H1 (cell line): ENCODE measurements around the gene MOGAT2. TPM values are rescaled to one million over a fixed set of nuclear protein-coding genes. Genes with fewer than 3 reads are reported as not detected.

Source experiments
- CTCF ChIA-PET: fragments of 300-600 bp; sonication (Branson Sonifier 250); formaldehyde crosslinking; loops from one replicate; lab custom pipeline; 2021; ENCODE audit not compliant: partially characterized antibody; lab: Charles Lee
- POLR2A ChIA-PET: fragments of 300-600 bp; sonication (Branson Sonifier 250); formaldehyde crosslinking; loops from one replicate; lab custom pipeline; 2021; ENCODE audit warnings: inconsistent platforms; ENCODE audit not compliant: partially characterized antibody; lab: Charles Lee
- DNase-seq, 2 experiments: peaks; one replicate each; pipeline versions ENCODE4 v3.0.0 to v3.0.0-alpha.2; 2010 to 2022; ENCODE audit warnings: low spot score in 2 of 2, low read depth in 1 of 2, mixed read lengths in 1 of 2
- FAIRE-seq: peaks from 2 replicates; lab custom pipeline; 2011; peaks lifted over from hg19 to GRCh38; lab: Jason Lieb, UNC
- H2AFZ ChIP-seq: 2 replicates; pipeline ENCODE4 v1.8.1; 2012; ENCODE audit warnings: low read length, inconsistent platforms
- H2AK5ac ChIP-seq: 2 replicates; pipeline ENCODE4 v1.6.1; 2013; ENCODE audit warnings: low read depth, low read length
- H2BK120ac ChIP-seq: replicated peaks from 2 replicates; pipeline ENCODE3; 2013; ENCODE audit warnings: low read depth, low read length, inconsistent platforms
- H2BK12ac ChIP-seq: 2 replicates; pipeline ENCODE4 v1.6.1; 2013; ENCODE audit warnings: low read depth, low read length
- H2BK15ac ChIP-seq: 2 replicates; pipeline ENCODE4 v1.6.1; 2013; ENCODE audit warnings: low read length
- H2BK20ac ChIP-seq: 2 replicates; pipeline ENCODE4 v1.6.1; 2013; ENCODE audit warnings: low read length
- H2BK5ac ChIP-seq: 2 replicates; pipeline ENCODE4 v1.6.1; 2013; ENCODE audit warnings: low read depth, low read length
- H3K14ac ChIP-seq: 2 replicates; pipeline ENCODE4 v1.6.1; 2013; ENCODE audit warnings: inconsistent platforms; ENCODE audit not compliant: insufficient read length
- H3K18ac ChIP-seq: 2 replicates; pipeline ENCODE4 v1.6.1; 2013; ENCODE audit warnings: low read length; ENCODE audit errors: extremely low read depth
- H3K23ac ChIP-seq: 2 replicates; pipeline ENCODE4 v1.6.1; 2013; ENCODE audit warnings: inconsistent platforms; ENCODE audit not compliant: insufficient read length
- H3K23me2 ChIP-seq: 2 replicates; pipeline ENCODE4 v1.6.1; 2013; ENCODE audit warnings: low read depth, low read length
- H3K27ac ChIP-seq: 2 replicates; pipeline ENCODE4 v1.6.1; 2011; ENCODE audit warnings: low read depth, low read length, inconsistent platforms
- H3K27me3 ChIP-seq, 4 experiments: replicated peaks in 1 of 4; 1 replicate in 1 of 4; 2 replicates in 3 of 4; pipeline versions ENCODE4 v1.6.1 to v1.8.1; 2011 to 2013; ENCODE audit warnings: low read length in 3 of 4, mild to moderate bottlenecking in 3 of 4, inconsistent platforms in 2 of 4, mixed read lengths in 2 of 4, moderate library complexity in 1 of 4; ENCODE audit not compliant: control insufficient read depth in 3 of 4, insufficient read depth in 3 of 4; ENCODE audit errors: extremely low read depth in 1 of 4
- H3K36me3 ChIP-seq, 4 experiments: 2 replicates each; pipeline versions ENCODE4 v1.6.1 to v1.8.1; 2011 to 2013; ENCODE audit warnings: mild to moderate bottlenecking in 4 of 4, low read length in 3 of 4, moderate library complexity in 2 of 4, control low read depth in 1 of 4, inconsistent platforms in 1 of 4; ENCODE audit not compliant: insufficient read depth in 4 of 4, control insufficient read depth in 2 of 4
- H3K4ac ChIP-seq: replicated peaks from 2 replicates; pipeline ENCODE3; 2013; ENCODE audit warnings: low read length, low read depth, mixed read lengths, inconsistent platforms; ENCODE audit not compliant: insufficient read length
- H3K4me1 ChIP-seq, 4 experiments: replicated peaks in 1 of 4; 1 replicate in 1 of 4; 2 replicates in 3 of 4; pipeline versions ENCODE4 v1.6.1 to v1.8.1; 2011 to 2013; ENCODE audit warnings: low read length in 3 of 4, inconsistent platforms in 2 of 4, mixed read lengths in 1 of 4; ENCODE audit not compliant: insufficient read depth in 4 of 4, control insufficient read depth in 3 of 4
- H3K4me2 ChIP-seq, 2 experiments: 2 replicates each; pipeline versions ENCODE4 v1.6.1 to v1.8.1; 2011 to 2013; ENCODE audit warnings: low read depth in 2 of 2, low read length in 2 of 2, control low read depth in 1 of 2, inconsistent platforms in 1 of 2, mild to moderate bottlenecking in 1 of 2; ENCODE audit not compliant: insufficient read depth in 1 of 2
- H3K4me3 ChIP-seq, 4 experiments: fragments of 200-600, 300-600 bp in 1 of 4; sonication (generic), shearing (Covaris generic), sonication (Bioruptor Twin) in 1 of 4; 2 replicates each; pipeline versions ENCODE4 v1.5.1 to v1.8.1; 2011 to 2016; ENCODE audit warnings: low read length in 4 of 4, low read depth in 3 of 4, control low read depth in 2 of 4, inconsistent platforms in 2 of 4, mild to moderate bottlenecking in 2 of 4, mixed read lengths in 1 of 4, moderate library complexity in 1 of 4; ENCODE audit not compliant: insufficient read depth in 2 of 4; ENCODE audit errors: extremely low read depth in 1 of 4
- H3K56ac ChIP-seq: replicated peaks from 2 replicates; pipeline ENCODE3; 2013; ENCODE audit warnings: low read depth, mild to moderate bottlenecking, mixed read lengths, low read length, inconsistent platforms; ENCODE audit not compliant: insufficient read length
- H3K79me1 ChIP-seq: 2 replicates; pipeline ENCODE4 v1.6.1; 2013; ENCODE audit warnings: low read depth, low read length, control low read depth
- H3K79me2 ChIP-seq, 2 experiments: 2 replicates each; pipeline versions ENCODE4 v1.6.1 to v1.8.1; 2012 to 2013; ENCODE audit warnings: low read length in 2 of 2, mild to moderate bottlenecking in 2 of 2, inconsistent platforms in 1 of 2; ENCODE audit not compliant: insufficient read depth in 2 of 2, control insufficient read depth in 1 of 2
- H3K9ac ChIP-seq, 4 experiments: replicated peaks in 1 of 4; 1 replicate in 1 of 4; 2 replicates in 3 of 4; pipeline versions ENCODE4 v1.6.1 to v1.8.1; 2011 to 2013; ENCODE audit warnings: low read depth in 3 of 4, low read length in 3 of 4, control low read depth in 2 of 4, mild to moderate bottlenecking in 2 of 4, moderate library complexity in 2 of 4, inconsistent platforms in 1 of 4; ENCODE audit errors: extremely low read depth in 1 of 4
- H3K9me3 ChIP-seq, 2 experiments: 2 replicates each; pipeline versions ENCODE4 v1.6.1 to v1.8.1; 2012 to 2013; ENCODE audit warnings: mild to moderate bottlenecking in 2 of 2, moderate library complexity in 2 of 2, control low read depth in 1 of 2, inconsistent platforms in 1 of 2, low read depth in 1 of 2, low read length in 1 of 2, mixed read lengths in 1 of 2; ENCODE audit not compliant: insufficient read depth in 2 of 2
- H4K20me1 ChIP-seq, 2 experiments: replicated peaks in 1 of 2; 2 replicates each; pipeline versions ENCODE3 to v1.8.1; 2011 to 2013; ENCODE audit warnings: inconsistent platforms in 2 of 2, low read length in 2 of 2, mild to moderate bottlenecking in 1 of 2; ENCODE audit not compliant: insufficient read depth in 2 of 2, control insufficient read depth in 1 of 2
- H4K5ac ChIP-seq: 2 replicates; pipeline ENCODE4 v1.6.1; 2013; ENCODE audit warnings: low read length, low read depth, mixed read lengths, inconsistent platforms; ENCODE audit not compliant: insufficient read length
- H4K8ac ChIP-seq: 2 replicates; pipeline ENCODE4 v1.8.0; 2013; ENCODE audit warnings: mild to moderate bottlenecking, moderate library complexity, low read length, inconsistent platforms; ENCODE audit not compliant: insufficient read depth; ENCODE audit errors: extremely low read depth
- H4K91ac ChIP-seq: replicated peaks from 2 replicates; pipeline ENCODE3; 2013; ENCODE audit warnings: low read length, mixed read lengths, inconsistent platforms; ENCODE audit not compliant: insufficient read length
- BACH1 ChIP-seq: IDR thresholded peaks from 2 replicates; pipeline ENCODE4 v1.6.1; 2012; ENCODE audit warnings: low read length, improper control_type of control experiment
- CREB1 ChIP-seq: IDR thresholded peaks from 2 replicates; pipeline ENCODE4 v1.6.1; 2012; ENCODE audit warnings: inconsistent platforms
- EP300 ChIP-seq, 2 experiments: IDR thresholded peaks; 1 replicate in 1 of 2; 2 replicates in 1 of 2; pipeline ENCODE4 v1.6.1; 2011 to 2012; ENCODE audit warnings: low read depth in 2 of 2, low read length in 2 of 2, mild to moderate bottlenecking in 2 of 2, borderline replicate concordance in 1 of 2, inconsistent platforms in 1 of 2, moderate library complexity in 1 of 2
- HDAC2 ChIP-seq, 2 experiments: fragments of 300-600 bp in 1 of 2; sonication (generic) in 1 of 2; IDR thresholded peaks; 2 replicates each; pipeline ENCODE4 v1.6.1; 2011 to 2012; ENCODE audit warnings: low read depth in 2 of 2, low read length in 2 of 2, mild to moderate bottlenecking in 2 of 2, moderate library complexity in 2 of 2, borderline replicate concordance in 1 of 2, inconsistent platforms in 1 of 2
- KDM1A ChIP-seq: fragments of 200-600, 300-600 bp; sonication (generic); IDR thresholded peaks from 2 replicates; pipeline ENCODE4 v1.7.1; 2016; ENCODE audit warnings: mild to moderate bottlenecking, low read length, borderline replicate concordance
- KDM5A ChIP-seq: fragments of 200-600 bp; IDR thresholded peaks from 2 replicates; pipeline ENCODE4 v1.7.1; 2012; ENCODE audit warnings: mild to moderate bottlenecking, low read length, inconsistent platforms, mixed read lengths
- RNF2 ChIP-seq: fragments of 200-900, 300-1000 bp; sonication (generic); IDR thresholded peaks from 2 replicates; pipeline ENCODE4 v1.7.1; 2016; ENCODE audit warnings: borderline replicate concordance, low read depth, mild to moderate bottlenecking, antibody characterized with exemption, low read length; ENCODE audit not compliant: poor library complexity, severe bottlenecking; ENCODE audit errors: missing control alignments
- YY1 ChIP-seq: IDR thresholded peaks from 2 replicates; pipeline ENCODE4 v1.6.1; 2011; ENCODE audit warnings: low read depth, mild to moderate bottlenecking, low read length
- WGBS, 2 experiments: shearing (Covaris generic) in 1 of 2; methylation state at CpG; one replicate each; pipeline versions ENCODE4 v1.1.6 to v1.1.7; 2013 to 2015; ENCODE audit warnings: low lambda C conversion rate in 2 of 2, mixed read lengths in 2 of 2, inconsistent platforms in 1 of 2, low coverage in 1 of 2, missing lambda C conversion rate in 1 of 2; ENCODE audit not compliant: insufficient replicate concordance in 2 of 2, insufficient coverage in 1 of 2, insufficient read length in 1 of 2; ENCODE audit errors: extremely low coverage in 1 of 2, missing lambda C conversion rate in 1 of 2; 5-methylcytosine and 5-hydroxymethylcytosine counted together
- polyA plus RNA-seq, 7 experiments: library from polyadenylated mRNA; depleted of rRNA in 3 of 7; stranded (reverse) in 5 of 7; unstranded in 2 of 7; fragments of >200 nt in 5 of 7; fragments of 200-250 nt in 2 of 7; gene quantifications; 1 replicate in 5 of 7; 2 replicates in 1 of 7; 4 replicates in 1 of 7; pipeline versions ENCODE4 v1.2.1 to v1.2.3, GENCODE V29; 2011 to 2013; ENCODE audit warnings: missing spikeins in 2 of 7, mixed read lengths in 2 of 7
- total RNA-seq: library from RNA; stranded (reverse); fragmentation: NEBNext Ultra II Directional; extraction: Animal tissue kit (Norgen Biotek cat#: 25700); gene quantifications from 2 replicates; pipeline ENCODE4 v1.2.1, GENCODE V29; 2021
- TF ChIP-seq, protein P1 (sequence below): IDR thresholded peaks from 2 replicates; pipeline ENCODE4 v1.6.1; 2011; ENCODE audit warnings: low read length, improper control_type of control experiment
- TF ChIP-seq, protein P2 (sequence below): IDR thresholded peaks from 2 replicates; pipeline ENCODE4 v1.6.1; 2011; ENCODE audit warnings: low read depth, mild to moderate bottlenecking, low read length; ENCODE audit not compliant: insufficient read depth

Gene MOGAT2
- total and polyA plus RNA-seq, 2 of the 8 experiments (the other 6 are each of a cell fraction or from before 2014, with no cell fraction given): not detected

DNA sequence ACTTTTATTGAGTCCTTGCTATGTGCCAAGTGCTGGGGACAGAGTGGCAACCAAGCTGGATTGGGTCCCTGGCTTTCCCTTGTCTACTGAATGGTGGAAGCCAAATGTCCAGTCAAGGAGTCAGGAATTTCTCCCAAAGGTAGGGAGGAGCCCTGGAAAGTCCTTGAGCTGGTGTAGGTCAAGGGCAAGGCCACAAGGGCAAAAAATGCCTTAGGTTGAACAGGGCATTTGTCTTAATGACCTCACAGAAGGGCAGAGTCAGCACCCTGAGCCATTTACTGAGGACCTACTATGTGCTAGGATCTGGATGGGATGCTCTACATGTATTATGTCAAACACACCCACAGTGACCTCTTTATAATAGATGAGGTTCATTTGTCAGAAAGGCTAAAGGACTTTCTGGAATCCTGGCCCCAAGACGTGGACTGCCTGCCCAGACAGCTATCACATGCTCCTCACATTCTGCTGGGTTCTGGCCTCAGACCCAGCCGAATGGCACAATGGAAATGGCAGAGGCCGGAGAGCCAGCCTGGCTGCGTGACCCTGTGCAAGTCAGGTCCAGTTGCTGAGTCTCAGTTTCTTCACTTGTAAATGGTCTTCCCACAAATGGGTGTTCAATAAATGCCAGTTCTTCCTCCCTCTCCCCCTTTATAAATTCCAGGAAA is 17.7 kb downstream of the MOGAT2 start:
- Histone ChIP-seq H2BK15ac (no peak overlapping the region), H3K27ac (no peak overlapping the region), H4K8ac (no peak overlapping the region), H3K56ac (no peak overlapping the region), H3K4me3 (no peak overlapping the region), H2AFZ (no peak overlapping the region), H2AK5ac (no peak overlapping the region), H3K4ac (no peak overlapping the region), H3K4me1 (no peaks in the 10 kb centered on the region), H3K9ac (no peak overlapping the region), H3K14ac (no peak overlapping the region), H2BK5ac (no peak overlapping the region), H4K20me1 (no peaks in the 10 kb centered on the region), H3K79me2 (no peaks in the 10 kb centered on the region), H4K5ac (no peak overlapping the region), H2BK12ac (no peak overlapping the region), H3K27me3 (no peaks in the 10 kb centered on the region; a peak in 1 of 7 replicates), H3K36me3 (no peaks in the 10 kb centered on the region), H3K9me3 (no peaks in the 10 kb centered on the region), H2BK20ac (no peak overlapping the region), H3K23me2 (no peaks in the 10 kb centered on the region), H3K4me2 (no peak overlapping the region), H2BK120ac (no peak overlapping the region), H3K18ac (no peak overlapping the region), H3K79me1 (no peaks in the 10 kb centered on the region), H4K91ac (no peak overlapping the region), H3K23ac (no peak overlapping the region)
- ChIA-PET CTCF (interaction anchor here (1.0 to 2.6 kb wide), 3 partner anchors 10 to 23 kb away, joined by 3 to 11 read pairs (median 6); no protein-coding TSS in a partner anchor), POLR2A (interaction anchor here (1.2 kb wide), 1 partner anchor 34 kb away, joined by 3 read pairs; the partner anchor contains the start of gene DGAT2)
- FAIRE-seq: no peak
- WGBS, 2 experiments: 95% methylated on average over 4 of the region's 4 CpGs; no CpG with 5 or more reads in 1 of the 2 experiments
- no peak for DNase-seq
- TF ChIP-seq CREB1 (no peak), BACH1 (no peak), EP300 (IDR thresholded peaks at IDR 0.05; ENCODE audit: borderline replicate concordance in 1 of 2, low read depth in 2 of 2, low read length in 2 of 2) (no peak), KDM1A (no peak), RNF2 (no peak), KDM5A (no peak), HDAC2 (IDR thresholded peaks at IDR 0.05; ENCODE audit: borderline replicate concordance in 1 of 2, low read depth in 2 of 2, low read length in 2 of 2) (no peak), YY1 (no peak)
- TF ChIP-seq, protein P1, sequence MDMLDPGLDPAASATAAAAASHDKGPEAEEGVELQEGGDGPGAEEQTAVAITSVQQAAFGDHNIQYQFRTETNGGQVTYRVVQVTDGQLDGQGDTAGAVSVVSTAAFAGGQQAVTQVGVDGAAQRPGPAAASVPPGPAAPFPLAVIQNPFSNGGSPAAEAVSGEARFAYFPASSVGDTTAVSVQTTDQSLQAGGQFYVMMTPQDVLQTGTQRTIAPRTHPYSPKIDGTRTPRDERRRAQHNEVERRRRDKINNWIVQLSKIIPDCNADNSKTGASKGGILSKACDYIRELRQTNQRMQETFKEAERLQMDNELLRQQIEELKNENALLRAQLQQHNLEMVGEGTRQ: no peak
- TF ChIP-seq, protein P2, sequence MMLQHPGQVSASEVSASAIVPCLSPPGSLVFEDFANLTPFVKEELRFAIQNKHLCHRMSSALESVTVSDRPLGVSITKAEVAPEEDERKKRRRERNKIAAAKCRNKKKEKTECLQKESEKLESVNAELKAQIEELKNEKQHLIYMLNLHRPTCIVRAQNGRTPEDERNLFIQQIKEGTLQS: no peak
